ENCODE measurements around the gene GATAD2A. TPM values are rescaled to one million over a fixed set of nuclear protein-coding genes. Genes with fewer than 3 reads are reported as not detected.

The GATAD2A gene, protein sequence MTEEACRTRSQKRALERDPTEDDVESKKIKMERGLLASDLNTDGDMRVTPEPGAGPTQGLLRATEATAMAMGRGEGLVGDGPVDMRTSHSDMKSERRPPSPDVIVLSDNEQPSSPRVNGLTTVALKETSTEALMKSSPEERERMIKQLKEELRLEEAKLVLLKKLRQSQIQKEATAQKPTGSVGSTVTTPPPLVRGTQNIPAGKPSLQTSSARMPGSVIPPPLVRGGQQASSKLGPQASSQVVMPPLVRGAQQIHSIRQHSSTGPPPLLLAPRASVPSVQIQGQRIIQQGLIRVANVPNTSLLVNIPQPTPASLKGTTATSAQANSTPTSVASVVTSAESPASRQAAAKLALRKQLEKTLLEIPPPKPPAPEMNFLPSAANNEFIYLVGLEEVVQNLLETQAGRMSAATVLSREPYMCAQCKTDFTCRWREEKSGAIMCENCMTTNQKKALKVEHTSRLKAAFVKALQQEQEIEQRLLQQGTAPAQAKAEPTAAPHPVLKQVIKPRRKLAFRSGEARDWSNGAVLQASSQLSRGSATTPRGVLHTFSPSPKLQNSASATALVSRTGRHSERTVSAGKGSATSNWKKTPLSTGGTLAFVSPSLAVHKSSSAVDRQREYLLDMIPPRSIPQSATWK
- 26.2 and 56.2 TPM in 2 replicates for total RNA-seq

DNA sequence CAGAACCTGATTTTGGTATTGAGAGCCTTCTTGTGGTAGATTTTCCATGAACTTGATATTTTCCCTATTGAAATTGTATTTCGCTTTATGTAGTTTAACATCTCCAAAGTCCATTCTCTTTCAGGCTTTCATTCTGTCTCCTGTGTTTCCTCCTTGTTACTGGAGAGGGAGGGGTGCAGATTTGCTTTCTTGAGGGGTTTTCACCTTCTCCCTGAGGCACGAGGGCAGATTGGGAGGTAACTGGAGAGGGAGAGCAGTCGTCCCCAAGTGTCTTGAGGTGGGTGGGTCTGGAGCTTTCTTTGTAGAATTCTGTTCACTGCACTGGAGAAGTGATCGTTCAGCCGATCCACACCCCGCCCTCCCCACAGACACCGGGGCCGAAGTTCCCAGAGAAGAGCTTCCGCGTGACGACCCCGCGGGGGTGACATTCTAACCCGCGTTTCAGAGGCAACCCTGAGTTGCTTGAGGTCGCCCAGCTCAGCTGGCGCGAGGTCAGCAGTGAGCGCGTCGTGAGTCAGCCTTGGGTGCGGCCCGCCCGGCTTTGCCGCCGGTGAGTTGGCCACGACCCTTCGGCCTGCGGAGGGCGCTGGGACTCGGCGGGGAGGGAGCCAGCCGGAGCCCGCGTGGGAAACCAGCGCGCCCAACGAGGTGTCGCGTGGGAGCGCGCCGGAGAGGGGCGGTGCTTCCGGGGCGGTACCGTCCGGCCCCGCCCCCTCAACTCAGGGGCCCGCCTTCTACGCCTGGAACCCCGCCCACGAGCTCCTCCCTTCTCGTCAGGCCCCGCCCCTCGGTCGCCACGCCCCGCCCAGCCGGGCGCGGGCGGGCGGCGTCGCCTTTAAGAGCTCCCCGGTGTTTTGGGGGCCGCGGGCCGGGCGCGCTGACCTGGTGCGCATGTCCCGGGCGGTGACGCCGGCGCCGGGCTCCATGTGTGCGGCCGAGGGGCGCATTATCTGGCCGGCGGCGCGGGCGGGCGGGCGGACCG, at the start of gene GATAD2A:
TSS of gene GATAD2A (plus strand) at position 797 of the 982 bp plus-strand sequence. CDS start 59,671 bp downstream, outside the sequence.

DNA sequence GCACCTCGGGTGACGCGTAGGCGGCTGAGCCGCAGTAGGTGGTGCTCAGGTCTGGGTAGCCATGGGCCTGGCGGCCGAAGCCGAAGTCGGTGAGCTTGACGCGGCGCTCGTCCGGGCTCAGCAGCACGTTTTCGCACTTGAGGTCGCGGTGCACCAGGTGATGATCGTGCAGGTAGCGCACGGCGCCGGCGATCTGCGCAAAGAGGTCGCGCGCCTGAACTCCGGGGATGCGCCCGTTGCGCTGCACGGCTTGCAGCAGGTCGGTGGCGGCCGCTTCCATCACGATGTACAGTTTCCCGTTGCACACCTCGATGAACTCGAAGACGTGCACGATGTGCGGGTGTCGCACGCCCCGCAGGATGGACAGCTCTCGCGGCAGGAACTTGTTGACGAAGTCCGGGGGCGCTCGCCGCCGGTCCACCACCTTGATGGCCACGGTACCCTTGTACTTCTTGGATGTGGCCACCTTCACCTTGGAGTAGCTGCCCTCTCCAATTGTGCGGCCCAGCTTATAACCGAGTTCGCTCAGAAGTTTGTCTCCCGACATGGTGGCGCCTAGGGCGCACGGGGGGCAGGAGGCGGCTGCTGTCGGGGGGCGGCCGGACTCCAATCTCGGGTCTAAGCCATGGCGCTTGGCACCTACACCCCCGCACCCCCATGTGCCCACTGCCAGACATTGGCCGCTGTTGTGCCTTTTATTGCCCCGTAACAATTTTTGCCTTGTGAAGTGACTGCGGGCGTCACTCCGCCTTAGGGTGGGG, 109.6 kb downstream of the GATAD2A start, which contains the start of gene TSSK6:
TSS of gene TSSK6 (minus strand) at position 668 of the 761 bp plus-strand sequence. CDS start at position 547, 121 bp downstream.

DNA sequence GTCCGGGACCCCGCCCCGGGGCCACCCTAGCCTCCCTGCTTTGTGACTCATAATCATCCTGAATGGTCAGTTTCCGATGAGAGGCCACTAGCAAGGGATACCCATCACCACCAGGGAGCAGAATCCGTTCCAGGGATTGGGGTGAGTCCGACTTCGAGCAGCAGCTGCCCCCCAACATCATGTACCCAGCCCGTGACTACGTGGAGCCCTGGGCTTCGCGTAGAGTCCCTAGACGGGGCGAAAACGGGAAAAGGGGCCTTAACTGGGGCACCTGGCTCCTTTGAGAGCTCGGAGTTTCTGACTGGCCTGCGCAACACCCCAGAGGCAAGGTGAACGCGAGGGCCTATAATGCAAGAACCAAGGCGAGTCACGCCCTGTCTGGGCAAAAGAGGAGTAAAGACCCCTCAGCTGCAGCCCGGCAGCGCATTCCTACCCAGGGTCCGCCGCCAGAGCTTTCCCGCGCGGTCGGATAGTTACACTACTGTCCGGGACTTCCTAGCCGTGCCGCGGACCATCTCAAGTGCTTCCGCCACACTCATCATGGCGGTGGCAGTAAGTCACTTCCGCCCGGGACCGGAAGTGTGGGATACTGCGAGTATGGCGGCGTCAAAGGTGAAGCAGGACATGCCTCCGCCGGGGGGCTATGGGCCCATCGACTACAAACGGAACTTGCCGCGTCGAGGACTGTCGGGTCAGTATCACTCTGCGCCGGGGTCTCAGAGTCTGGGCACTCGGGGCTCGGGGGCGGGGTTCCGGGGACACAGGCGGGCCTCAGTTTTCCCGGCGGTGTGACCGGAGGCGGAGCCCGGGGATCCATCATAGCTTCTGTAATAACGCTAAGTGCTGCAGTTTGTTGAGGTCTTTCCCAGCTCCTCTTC, 110.4 kb downstream of the GATAD2A start, which contains the start of gene NDUFA13:
TSS of gene NDUFA13 (plus strand) at position 584 of the 878 bp plus-strand sequence. CDS start at position 598, 14 bp downstream.

DNA sequence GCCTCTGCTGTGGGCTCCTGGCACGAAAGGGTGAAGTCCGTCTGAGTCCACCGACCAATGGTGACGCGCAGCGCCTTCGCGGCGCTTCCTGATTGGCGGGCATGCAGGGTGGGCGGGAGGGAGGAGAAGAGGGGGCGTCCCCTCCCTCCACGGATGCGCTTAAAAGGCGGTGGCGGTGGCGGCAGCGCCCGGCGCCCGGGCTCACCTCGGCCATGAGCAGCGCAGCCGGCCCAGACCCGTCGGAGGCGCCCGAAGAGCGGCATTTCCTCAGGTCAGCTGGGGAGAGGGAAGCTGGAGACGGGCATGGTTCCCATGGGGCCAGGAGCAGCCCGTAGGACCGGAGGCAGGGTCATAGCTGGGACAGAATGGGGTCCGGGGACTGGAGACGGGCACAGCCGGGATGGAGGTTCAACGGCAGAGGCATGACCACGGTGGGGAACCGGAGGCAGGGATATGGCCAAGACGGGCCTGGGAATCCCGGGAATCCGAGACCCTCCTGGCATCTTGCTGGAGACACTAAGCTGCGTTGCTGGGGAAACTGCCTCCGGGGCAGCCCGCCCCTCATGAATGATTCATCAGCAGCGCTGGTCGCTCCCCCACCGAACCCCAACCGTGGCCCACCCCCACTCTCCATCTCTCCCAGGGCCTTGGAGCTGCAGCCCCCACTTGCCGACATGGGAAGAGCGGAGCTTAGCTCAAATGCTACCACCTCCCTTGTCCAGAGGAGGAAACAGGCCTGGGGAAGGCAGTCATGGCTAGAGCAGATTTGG, 123.4 kb downstream of the GATAD2A start, which contains the start of gene YJEFN3:
TSS of gene YJEFN3 (plus strand) at position 191 of the 770 bp plus-strand sequence. CDS start at position 213, 22 bp downstream.

DNA sequence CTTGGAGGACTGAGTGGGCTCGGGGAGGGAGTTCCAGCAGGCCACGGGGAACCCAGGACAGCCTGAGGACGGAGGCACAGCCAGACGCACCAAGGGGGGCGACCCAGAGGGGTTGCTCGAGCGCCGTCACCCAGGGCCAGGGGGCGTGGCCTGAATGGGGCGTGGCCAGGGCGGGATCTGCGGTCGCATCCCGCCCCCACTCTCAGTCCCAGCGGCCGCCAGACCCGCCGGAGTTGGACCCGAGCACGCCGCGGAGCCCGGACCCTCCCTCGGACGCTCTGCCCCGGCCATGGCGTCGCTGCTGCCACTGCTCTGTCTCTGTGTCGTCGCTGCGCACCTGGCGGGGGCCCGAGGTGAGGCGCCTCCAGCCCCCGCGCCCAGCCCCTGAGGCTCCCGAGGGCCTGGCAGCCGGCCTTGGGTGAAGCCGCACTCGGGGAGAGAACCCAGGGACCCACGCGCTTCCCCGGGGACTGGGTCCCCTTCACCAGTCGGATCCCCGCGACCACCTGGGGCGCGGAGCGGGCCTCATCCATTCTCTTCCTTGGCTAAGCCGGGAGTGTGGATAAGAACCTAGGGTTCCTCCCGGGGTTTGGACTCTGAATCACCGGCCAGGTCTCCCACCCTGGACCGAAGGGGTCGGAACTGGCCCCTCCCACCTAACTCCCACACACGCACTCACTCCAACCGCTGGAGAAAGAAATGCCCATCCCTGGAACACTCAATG, 132.7 kb downstream of the GATAD2A start, which contains the start of gene CILP2:
TSS of gene CILP2 (plus strand) at position 205 of the 724 bp plus-strand sequence. CDS start at position 290, 85 bp downstream.

Other genes with a start within 250 kb of the GATAD2A start
- under 0.01 and 0.28 TPM in 2 replicates for gene MEF2B, start 235.4 kb upstream of the GATAD2A start, total RNA-seq
- 8.5 and 24.7 TPM in 2 replicates for gene BORCS8, start 213.5 kb upstream of the GATAD2A start, total RNA-seq
- gene RFXANK, start 213.4 kb upstream of the GATAD2A start, total RNA-seq = 40.5 and 42.3 TPM in 2 replicates
- gene NR2C2AP, start 202.3 kb upstream of the GATAD2A start, total RNA-seq = 8.5 and 17.4 TPM in 2 replicates
- gene NCAN, start 193.7 kb upstream of the GATAD2A start, total RNA-seq = under 0.01 TPM in 1 of 2 replicates, not detected in the other
- gene TM6SF2, start 132.4 kb upstream of the GATAD2A start, total RNA-seq = 0.19 and 1.4 TPM in 2 replicates
- 14.9 and 27.4 TPM in 2 replicates for gene SUGP1, start 85.2 kb upstream of the GATAD2A start, total RNA-seq
- gene MAU2, start 84.8 kb upstream of the GATAD2A start, total RNA-seq = 22.4 and 24.0 TPM in 2 replicates
- gene TSSK6, start 109.9 kb downstream of the GATAD2A start, total RNA-seq = 0.96 and 1.4 TPM in 2 replicates
- gene NDUFA13, start 110.5 kb downstream of the GATAD2A start, total RNA-seq = 192 and 241 TPM in 2 replicates
- 0.28 and 0.38 TPM in 2 replicates for gene YJEFN3, start 123.2 kb downstream of the GATAD2A start, total RNA-seq
- under 0.01 and 0.28 TPM in 2 replicates for gene CILP2, start 132.6 kb downstream of the GATAD2A start, total RNA-seq
- gene PBX4, start 213.0 kb downstream of the GATAD2A start, total RNA-seq = 0.19 and 0.56 TPM in 2 replicates
- gene LPAR2, start 222.5 kb downstream of the GATAD2A start, total RNA-seq = 0.38 and 0.56 TPM in 2 replicates
- gene GMIP, start 238.0 kb downstream of the GATAD2A start, total RNA-seq = 3.7 and 6.5 TPM in 2 replicates